Erythroblast (primary cell): ENCODE data around the gene RPL12.

Experiments
- DNase-seq, 2 experiments: peaks; one replicate each; lab custom pipeline; 2025; lab: John Stamatoyannopoulos, UW
- GATA1 ChIP-seq: IDR thresholded peaks from 2 replicates; pipeline ENCODE4 v1.6.1; 2011; ENCODE audit warnings: low read depth, mild to moderate bottlenecking, control low read depth, low read length, moderate library complexity
- POLR2A ChIP-seq: IDR thresholded peaks from 2 replicates; pipeline ENCODE4 v1.6.1; 2011; ENCODE audit warnings: mild to moderate bottlenecking, low read length

The RPL12 gene

GRCh38 chr9:127444921-127445850 lies 6.0 kb downstream of the RPL12 start:
- TF ChIP-seq GATA1 (no peak), POLR2A (peak; percentile 17)
- DNase-seq = no peak

- no peak for DNase-seq
- TF ChIP-seq GATA1 = no peak
- no peak for TF ChIP-seq POLR2A
Measured at GRCh38 chr9:127444283-127444920, 6.8 kb downstream of the RPL12 start.

- DNase-seq = no peak
- TF ChIP-seq POLR2A = no peak
- no peak for TF ChIP-seq GATA1
Measured at GRCh38 chr9:127438394-127438793, 12.8 kb downstream of the RPL12 start.

GRCh38 chr9:127437497-127438264 lies 13.5 kb downstream of the RPL12 start:
- TF ChIP-seq POLR2A (no peak), GATA1 (no peak)
- DNase-seq = no peak

GRCh38 chr9:127430415-127430814 lies 20.8 kb downstream of the RPL12 start:
- TF ChIP-seq GATA1 = no peak
- no peak for TF ChIP-seq POLR2A
- DNase-seq = no peak

GRCh38 chr9:127428348-127428747 lies 22.9 kb downstream of the RPL12 start:
- no peak for TF ChIP-seq GATA1
- DNase-seq = peak in 1 of 2 experiments; percentile 47

GRCh38 chr9:127426756-127427155 lies 24.4 kb downstream of the RPL12 start:
- TF ChIP-seq POLR2A (no peak), GATA1 (no peak)
- no peak for DNase-seq

- TF ChIP-seq POLR2A (no peak), GATA1 (no peak)
- DNase-seq = peak in 1 of 2 experiments; percentile 79
Measured at GRCh38 chr9:127424676-127424999, 26.6 kb downstream of the RPL12 start.

GRCh38 chr9:127423934-127424675 lies 27.1 kb downstream of the RPL12 start, which contains the start of gene ZNF79:
Gene ZNF79 (plus strand): TSS chr9:127424382. CDS start chr9:127424788, 406 bp downstream.
- DNase-seq = peak; percentile 96
- TF ChIP-seq POLR2A (peak; percentile 78), GATA1 (no peak)

- no peak for TF ChIP-seq POLR2A
- TF ChIP-seq GATA1 = no peak
Measured at GRCh38 chr9:127423476-127423933, 27.7 kb downstream of the RPL12 start.

GRCh38 chr9:127422787-127423186 lies 28.4 kb downstream of the RPL12 start:
- no peak for DNase-seq
- TF ChIP-seq POLR2A (no peak), GATA1 (no peak)

More at GRCh38 chr9:127423476-127423933, 27.7 kb downstream of the RPL12 start:
- no peak for DNase-seq

GRCh38 chr9:127422133-127422782 lies 28.9 kb downstream of the RPL12 start:
- DNase-seq = peak; percentile 75 to 86
- TF ChIP-seq POLR2A (no peak), GATA1 (no peak)
